Suprapubic skin (tissue), 4 donors: ENCODE measurements around the gene TMEM138. TPM values are rescaled to one million over a fixed set of nuclear protein-coding genes. Genes with fewer than 3 reads are reported as not detected.

ENCODE experiments used
- DNase-seq, 2 donors: peaks; one replicate each; pipeline ENCODE4 v3.0.0-alpha.2; 2019; ENCODE audit warnings: low spot score in 2 of 2
- H3K27ac ChIP-seq: fragments of 200-600 bp; sonication (generic); one replicate; pipeline ENCODE4 v1.5.1; 2019
- H3K27me3 ChIP-seq: fragments of 200-600 bp; sonication (generic); one replicate; pipeline ENCODE4 v1.5.1; 2019
- H3K36me3 ChIP-seq: fragments of 200-600 bp; sonication (generic); one replicate; pipeline ENCODE4 v1.5.1; 2019
- H3K4me1 ChIP-seq: fragments of 200-600 bp; sonication (generic); one replicate; pipeline ENCODE4 v1.5.1; 2019
- H3K4me3 ChIP-seq: fragments of 200-600 bp; sonication (generic); one replicate; pipeline ENCODE4 v1.5.1; 2019; ENCODE audit warnings: mild to moderate bottlenecking
- H3K9me3 ChIP-seq: fragments of 200-600 bp; sonication (generic); one replicate; pipeline ENCODE4 v1.5.1; 2019
- CTCF ChIP-seq, 2 donors: fragments of 200-600 bp in 1 of 2; fragments of 450-650 bp in 1 of 2; sonication (generic) in 1 of 2; IDR thresholded peaks; one replicate each; pipeline ENCODE4 v1.5.1; 2016 to 2019; ENCODE audit warnings: antibody characterized with exemption in 2 of 2, mild to moderate bottlenecking in 1 of 2, moderate library complexity in 1 of 2
- EP300 ChIP-seq: sonication (generic); formaldehyde crosslinking; IDR thresholded peaks from one replicate; pipeline ENCODE4 v1.6.1; 2017; ENCODE audit warnings: antibody characterized with exemption
- POLR2A ChIP-seq, 2 donors: fragments of 450-650 bp; IDR thresholded peaks; one replicate each; pipeline ENCODE4 v1.6.1; 2017; ENCODE audit warnings: antibody characterized with exemption in 2 of 2, mild to moderate bottlenecking in 2 of 2, moderate library complexity in 2 of 2
- POLR2AphosphoS5 ChIP-seq, 3 donors: sonication (generic); formaldehyde crosslinking; IDR thresholded peaks; one replicate each; pipeline ENCODE4 v1.6.1; 2017; ENCODE audit warnings: antibody characterized with exemption in 3 of 3
- WGBS: methylation state at CpG from one replicate; pipeline ENCODE4 v1.1.5; 2018; 5-methylcytosine and 5-hydroxymethylcytosine counted together
- total RNA-seq, 4 donors: library from RNA; depleted of rRNA; stranded (reverse); fragments of >200 nt; gene quantifications; one replicate each; pipeline ENCODE4 v1.1.0, GENCODE V29; 2016

The TMEM138 gene
- total RNA-seq, 4 donors from 2014 or later, result 22.3 to 43.5 (median 34.2) TPM

GRCh38 chr11:61337706-61338470 is 24.3 kb upstream of the TMEM138 start:
- H3K27me3 ChIP-seq, result no peaks in the 10 kb centered on the region
- WGBS, result 89% methylated on average over 8 of the region's 15 CpGs
- no peaks in the 10 kb centered on the region for H3K9me3 ChIP-seq
- peaks cover 33% of the 10 kb centered on the region for H3K4me1 ChIP-seq
- H3K4me3 ChIP-seq, result no peak overlapping the region
- TF ChIP-seq CTCF (IDR thresholded peaks at IDR 0.05) (no peak), POLR2AphosphoS5 (IDR thresholded peaks at IDR 0.05) (no peak), EP300 (no peak), POLR2A (IDR thresholded peaks at IDR 0.05) (no peak)
- DNase-seq, result no peak
- peaks cover 22% of the 10 kb centered on the region for H3K36me3 ChIP-seq
- H3K27ac ChIP-seq, result no peak overlapping the region

- DNase-seq, result no peak
- no peak overlapping the region for H3K4me3 ChIP-seq
- no peaks in the 10 kb centered on the region for H3K27me3 ChIP-seq
- WGBS, result 89% methylated on average over 6 of the region's 26 CpGs
- no peak for TF ChIP-seq POLR2A (IDR thresholded peaks at IDR 0.05)
- no peak for TF ChIP-seq POLR2AphosphoS5 (IDR thresholded peaks at IDR 0.05)
- no peak for TF ChIP-seq EP300
- TF ChIP-seq CTCF (IDR thresholded peaks at IDR 0.05), result no peak
- H3K36me3 ChIP-seq, result peaks cover 32% of the 10 kb centered on the region
- no peaks in the 10 kb centered on the region for H3K9me3 ChIP-seq
- H3K27ac ChIP-seq, result no peak overlapping the region
- H3K4me1 ChIP-seq, result peaks cover 26% of the 10 kb centered on the region
Measured at GRCh38 chr11:61338783-61339489, 23.2 kb upstream of the TMEM138 start.

GRCh38 chr11:61339490-61339878 is 22.7 kb upstream of the TMEM138 start:
- H3K4me3 ChIP-seq, result no peak overlapping the region
- H3K9me3 ChIP-seq, result no peaks in the 10 kb centered on the region
- TF ChIP-seq EP300, result no peak
- no peak for TF ChIP-seq POLR2A (IDR thresholded peaks at IDR 0.05)
- no peak for TF ChIP-seq CTCF (IDR thresholded peaks at IDR 0.05)
- TF ChIP-seq POLR2AphosphoS5 (IDR thresholded peaks at IDR 0.05), result no peak
- peaks cover 21% of the 10 kb centered on the region for H3K4me1 ChIP-seq
- no peak overlapping the region for H3K27ac ChIP-seq
- no peaks in the 10 kb centered on the region for H3K27me3 ChIP-seq
- 91% methylated on average over 4 of the region's 4 CpGs for WGBS
- no peak for DNase-seq
- H3K36me3 ChIP-seq, result peaks cover 34% of the 10 kb centered on the region

GRCh38 chr11:61340979-61341378 is 21.2 kb upstream of the TMEM138 start:
- Histone ChIP-seq H3K4me1 (peaks cover 21% of the 10 kb centered on the region), H3K27me3 (no peaks in the 10 kb centered on the region), H3K27ac (no peak overlapping the region), H3K9me3 (no peaks in the 10 kb centered on the region), H3K4me3 (no peak overlapping the region), H3K36me3 (peaks cover 34% of the 10 kb centered on the region)
- WGBS, result 90% methylated on average over 2 of the region's 2 CpGs
- no peak for DNase-seq
- TF ChIP-seq CTCF (IDR thresholded peaks at IDR 0.05) (no peak), POLR2A (IDR thresholded peaks at IDR 0.05) (no peak), POLR2AphosphoS5 (IDR thresholded peaks at IDR 0.05) (no peak)

GRCh38 chr11:61341706-61342105 is 20.5 kb upstream of the TMEM138 start:
- H3K27me3 ChIP-seq, result no peaks in the 10 kb centered on the region
- TF ChIP-seq EP300 (no peak), POLR2AphosphoS5 (IDR thresholded peaks at IDR 0.05) (no peak), POLR2A (IDR thresholded peaks at IDR 0.05) (no peak), CTCF (IDR thresholded peaks at IDR 0.05) (no peak)
- no peak overlapping the region for H3K27ac ChIP-seq
- 97% methylated on average over 4 of the region's 4 CpGs for WGBS
- DNase-seq, result no peak
- H3K9me3 ChIP-seq, result no peaks in the 10 kb centered on the region
- H3K36me3 ChIP-seq, result peaks cover 38% of the 10 kb centered on the region
- H3K4me1 ChIP-seq, result peaks cover 21% of the 10 kb centered on the region
- H3K4me3 ChIP-seq, result no peak overlapping the region
